Hematopoietic multipotent progenitor cell treated with erythropoietin and hydrocortisone succinate and interleukin-3 and kit ligand, for 8 days (in vitro differentiated cells): ENCODE results near the gene PLAC8L1.
A peak's percentile ranks its signal among the peaks of the same experiment; 100 is the strongest.

Source experiments
- DNase-seq: peaks from one replicate; pipeline ENCODE4 v3.0.0-alpha.2; 2015

PLAC8L1 gene

GRCh38 chr5:146042628-146043279 is 62.6 kb downstream of the PLAC8L1 start:
- peak; percentile 90 for DNase-seq

GRCh38 chr5:146041180-146041789 is 64.1 kb downstream of the PLAC8L1 start:
- DNase-seq = peak; percentile 85

GRCh38 chr5:146040527-146040926 is 64.8 kb downstream of the PLAC8L1 start:
- peak; percentile 79 for DNase-seq

GRCh38 chr5:146039420-146039819 is 66.0 kb downstream of the PLAC8L1 start:
- peak; percentile 51 for DNase-seq

- no peak for DNase-seq
Observed at GRCh38 chr5:146034605-146035004, 70.8 kb downstream of the PLAC8L1 start.
